Measurements from ENCODE around the gene CCDC177. TPM values are rescaled to one million over a fixed set of nuclear protein-coding genes. Genes with fewer than 3 reads are reported as not detected.

The CCDC177 gene
- total and polyA plus RNA-seq, 2 of the 8 experiments (the other 6 are each of a cell fraction or from before 2014, with no cell fraction given) = 0.62 to 2.8 TPM

- peak; percentile 34 for TF ChIP-seq KDM4A (IDR thresholded peaks at IDR 0.05; ENCODE audit: low read depth, low read length, severe bottlenecking)
Measured at GRCh38 chr14:69572030-69572840, 2.4 kb downstream of the CCDC177 start (continued).
